Naive thymus-derived CD8-positive, alpha-beta T cell (primary cell): ENCODE results near the gene ACCS. TPM values are rescaled to one million over a fixed set of nuclear protein-coding genes. Genes with fewer than 3 reads are reported as not detected.
A peak's percentile ranks its signal among the peaks of the same experiment; 100 is the strongest.

Experiments
- ATAC-seq, 2 donors: fragments of 150-1000 bp; cut with Tn5 transposase in 1 of 2; sonication (Bioruptor Pico), chemical (Tn5 transposase) in 1 of 2; 1 replicate in 1 of 2; 2 replicates in 1 of 2; pipeline ENCODE4 v1.10.0; 2021; ENCODE audit warnings: mild to moderate bottlenecking in 2 of 2, moderate library complexity in 2 of 2
- POLR2A ChIA-PET: fragments of 350-600 bp; sonication (Branson Sonifier 250); formaldehyde crosslinking; loops from one replicate; lab custom pipeline; 2021; ENCODE audit warnings: antibody characterized with exemption; lab: Charles Lee
- DNase-seq, 10 donors: peaks; one replicate each; pipeline versions ENCODE4 v3.0.0 to v3.0.0-alpha.2; 2020 to 2022
- H3K27ac Mint-ChIP-seq, 10 donors: one replicate each; pipeline ENCODE4 v1.8.0; 2020 to 2022; ENCODE audit warnings: mild to moderate bottlenecking in 10 of 10, mixed read lengths in 10 of 10, moderate library complexity in 4 of 10, inconsistent platforms in 1 of 10
- H3K27me3 Mint-ChIP-seq, 5 donors: one replicate each; pipeline ENCODE4 v1.8.0; 2021 to 2022; ENCODE audit warnings: mixed read lengths in 5 of 5
- H3K36me3 Mint-ChIP-seq, 3 donors: one replicate each; pipeline ENCODE4 v1.8.0; 2020 to 2022; ENCODE audit warnings: mixed read lengths in 3 of 3, mild to moderate bottlenecking in 2 of 3, inconsistent platforms in 1 of 3
- H3K4me1 Mint-ChIP-seq, 4 donors: one replicate each; pipeline ENCODE4 v1.8.0; 2021 to 2022; ENCODE audit warnings: mixed read lengths in 4 of 4
- H3K4me3 Mint-ChIP-seq, 10 donors: one replicate each; pipeline ENCODE4 v1.8.0; 2020 to 2022; ENCODE audit warnings: mild to moderate bottlenecking in 10 of 10, mixed read lengths in 10 of 10, moderate library complexity in 6 of 10, inconsistent platforms in 1 of 10
- H3K9me3 Mint-ChIP-seq, 9 donors: one replicate each; pipeline ENCODE4 v1.8.0; 2020 to 2022; ENCODE audit warnings: mixed read lengths in 9 of 9, mild to moderate bottlenecking in 3 of 9, inconsistent platforms in 1 of 9, moderate library complexity in 1 of 9
- polyA plus RNA-seq, 3 donors: library from polyadenylated mRNA; unstranded; fragments of 300-500 nt; fragmentation: Illumina TruSeq; gene quantifications; one replicate each; pipeline ENCODE4 v1.2.3, GENCODE V29; 2021
- total RNA-seq, 8 experiments: library from RNA in 2 of 8; stranded (reverse) in 2 of 8; gene quantifications; one replicate each; pipeline ENCODE4 v1.2.3 and lab custom pipeline; 2021 to 2026

The ACCS gene
- total and polyA plus RNA-seq, 5 experiments from 2014 or later = 0.79 to 27.8 (median 1.2) TPM

GRCh38 chr11:44079376-44079775, 13.3 kb downstream of the ACCS start:
- peaks cover 0 to 3% (median under 1%) of the 10 kb centered on the region in 4 donors for H3K4me1 Mint-ChIP-seq
- H3K4me3 Mint-ChIP-seq = no peak overlapping the region
- H3K36me3 Mint-ChIP-seq = peaks cover 6 to 48% (median 32%) of the 10 kb centered on the region in 3 donors
- H3K27me3 Mint-ChIP-seq = no peaks in the 10 kb centered on the region
- peak overlapping the region in 1 of 10 donors; percentile 38 for H3K27ac Mint-ChIP-seq
- no peak for ATAC-seq
- H3K9me3 Mint-ChIP-seq = peaks cover 0 to 4% (median 0%) of the 10 kb centered on the region in 9 donors
- no peak for DNase-seq
- POLR2A ChIA-PET = no interaction called here

GRCh38 chr11:44080951-44081350, 14.9 kb downstream of the ACCS start:
- H3K4me3 Mint-ChIP-seq = no peak overlapping the region
- H3K9me3 Mint-ChIP-seq = peaks cover 0 to 11% (median 5%) of the 10 kb centered on the region in 9 donors
- peaks cover 12 to 34% (median 29%) of the 10 kb centered on the region in 3 donors for H3K36me3 Mint-ChIP-seq
- DNase-seq (no peak), ATAC-seq (no peak)
- POLR2A ChIA-PET = no interaction called here
- H3K27ac Mint-ChIP-seq = peak overlapping the region in 1 of 10 donors; percentile 3
- no peaks in the 10 kb centered on the region for H3K27me3 Mint-ChIP-seq
- H3K4me1 Mint-ChIP-seq = peaks cover 0 to 3% (median 0%) of the 10 kb centered on the region in 4 donors

GRCh38 chr11:44082645-44083044, 16.6 kb downstream of the ACCS start:
- no peak overlapping the region for H3K4me3 Mint-ChIP-seq
- peak overlapping the region in 1 of 10 donors; percentile 68 for H3K27ac Mint-ChIP-seq
- no peaks in the 10 kb centered on the region for H3K4me1 Mint-ChIP-seq
- POLR2A ChIA-PET = no interaction called here
- ATAC-seq (no peak), DNase-seq (no peak)
- no peaks in the 10 kb centered on the region for H3K27me3 Mint-ChIP-seq
- peaks cover 16 to 37% (median 34%) of the 10 kb centered on the region in 3 donors for H3K36me3 Mint-ChIP-seq
- H3K9me3 Mint-ChIP-seq = peaks cover 0 to 11% (median 5%) of the 10 kb centered on the region in 9 donors

GRCh38 chr11:44083433-44083832, 17.4 kb downstream of the ACCS start:
- DNase-seq (no peak), ATAC-seq (no peak)
- Mint-ChIP-seq H3K36me3 (peaks cover 16 to 37% (median 33%) of the 10 kb centered on the region in 3 donors), H3K4me3 (no peak overlapping the region), H3K27ac (no peak overlapping the region), H3K4me1 (no peaks in the 10 kb centered on the region), H3K9me3 (peaks cover 0 to 11% (median 5%) of the 10 kb centered on the region in 9 donors), H3K27me3 (no peaks in the 10 kb centered on the region)
- POLR2A ChIA-PET = no interaction called here

- POLR2A ChIA-PET = no interaction called here
- no peaks in the 10 kb centered on the region for H3K27me3 Mint-ChIP-seq
- no peaks in the 10 kb centered on the region for H3K4me1 Mint-ChIP-seq
- no peak overlapping the region for H3K4me3 Mint-ChIP-seq
- H3K9me3 Mint-ChIP-seq = peaks cover 0 to 11% (median 5%) of the 10 kb centered on the region in 9 donors
- peaks cover 16 to 37% (median 31%) of the 10 kb centered on the region in 3 donors for H3K36me3 Mint-ChIP-seq
- H3K27ac Mint-ChIP-seq = no peak overlapping the region
- no peak for DNase-seq
- ATAC-seq = no peak
Observed at GRCh38 chr11:44083906-44084305, 17.8 kb downstream of the ACCS start.

- Mint-ChIP-seq H3K4me3 (no peak overlapping the region), H3K27ac (no peak overlapping the region), H3K27me3 (no peaks in the 10 kb centered on the region), H3K36me3 (peaks cover 16 to 36% (median 21%) of the 10 kb centered on the region in 3 donors), H3K9me3 (peaks cover 0 to 11% (median 5%) of the 10 kb centered on the region in 9 donors), H3K4me1 (no peaks in the 10 kb centered on the region)
- ATAC-seq (no peak), DNase-seq (no peak)
- POLR2A ChIA-PET = no interaction called here
Observed at GRCh38 chr11:44085330-44085729, 19.3 kb downstream of the ACCS start.

GRCh38 chr11:44088377-44088776, 22.3 kb downstream of the ACCS start:
- DNase-seq (no peak), ATAC-seq (no peak)
- Mint-ChIP-seq H3K27me3 (no peaks in the 10 kb centered on the region), H3K27ac (no peak overlapping the region), H3K36me3 (peaks cover 14 to 23% (median 16%) of the 10 kb centered on the region in 3 donors), H3K9me3 (peaks cover 0 to 11% (median 5%) of the 10 kb centered on the region in 9 donors), H3K4me1 (no peaks in the 10 kb centered on the region), H3K4me3 (no peak overlapping the region)
- POLR2A ChIA-PET = no interaction called here

- Mint-ChIP-seq H3K4me3 (no peak overlapping the region), H3K27ac (no peak overlapping the region), H3K4me1 (peaks cover 0 to under 1% (median under 1%) of the 10 kb centered on the region in 4 donors), H3K36me3 (peaks cover 13 to 21% (median 15%) of the 10 kb centered on the region in 3 donors), H3K9me3 (peaks cover 0 to 11% (median 5%) of the 10 kb centered on the region in 9 donors), H3K27me3 (no peaks in the 10 kb centered on the region)
- DNase-seq (no peak), ATAC-seq (no peak)
- POLR2A ChIA-PET = no interaction called here
Observed at GRCh38 chr11:44088871-44089270, 22.8 kb downstream of the ACCS start.

- DNase-seq (no peak), ATAC-seq (no peak)
- POLR2A ChIA-PET = no interaction called here
- Mint-ChIP-seq H3K4me3 (no peak overlapping the region), H3K4me1 (peaks cover 7 to 14% (median 14%) of the 10 kb centered on the region in 4 donors), H3K27me3 (no peaks in the 10 kb centered on the region), H3K36me3 (peaks cover 8 to 11% (median 8%) of the 10 kb centered on the region in 3 donors), H3K9me3 (peaks cover 0 to 6% (median 2%) of the 10 kb centered on the region in 9 donors), H3K27ac (no peak overlapping the region)
Observed at GRCh38 chr11:44090539-44090938, 24.5 kb downstream of the ACCS start.

GRCh38 chr11:44094260-44094868, 28.3 kb downstream of the ACCS start:
- Mint-ChIP-seq H3K27ac (peak overlapping the region in 4 of 10 donors; percentile 15 to 73 (median 69)), H3K9me3 (no peaks in the 10 kb centered on the region), H3K27me3 (no peaks in the 10 kb centered on the region), H3K36me3 (peaks cover 0 to under 1% (median 0%) of the 10 kb centered on the region in 3 donors), H3K4me3 (peak overlapping the region; percentile 38 to 87 (median 82)), H3K4me1 (peaks cover 18 to 34% (median 30%) of the 10 kb centered on the region in 4 donors)
- POLR2A ChIA-PET = interaction anchor here (0.7 to 1.7 kb wide), 4 partner anchors 8 to 483 kb away, joined by 3 to 5 read pairs (median 4); no protein-coding TSS in a partner anchor
- ATAC-seq (peak; percentile 52 to 54), DNase-seq (peak; percentile 56 to 83 (median 74))

GRCh38 chr11:44095506-44096359, 29.7 kb downstream of the ACCS start, which contains the start of gene EXT2:
Gene EXT2, plus strand, starts transcription at chr11:44095678. Its CDS starts 12,035 bp downstream, at chr11:44107713.
- peaks cover 24 to 47% (median 39%) of the 10 kb centered on the region in 4 donors for H3K4me1 Mint-ChIP-seq
- H3K36me3 Mint-ChIP-seq = peaks cover 0 to 10% (median 5%) of the 10 kb centered on the region in 3 donors
- ATAC-seq = peak; percentile 92 to 94
- peak; percentile 70 to 91 (median 84) for DNase-seq
- peak within 1 kb of the TSS; percentile 43 to 93 (median 72) for H3K27ac Mint-ChIP-seq
- H3K4me3 Mint-ChIP-seq = peak within 1 kb of the TSS; percentile 79 to 94 (median 87)
- POLR2A ChIA-PET = interaction anchor here (1.7 kb wide), 1 partner anchor 8 kb away, joined by 5 read pairs; no protein-coding TSS in a partner anchor
- no peaks in the 10 kb centered on the region for H3K9me3 Mint-ChIP-seq
- H3K27me3 Mint-ChIP-seq = no peaks in the 10 kb centered on the region

GRCh38 chr11:44096360-44097185, 30.5 kb downstream of the ACCS start:
- peak overlapping the region; percentile 79 to 94 (median 86) for H3K4me3 Mint-ChIP-seq
- H3K27me3 Mint-ChIP-seq = no peaks in the 10 kb centered on the region
- peak overlapping the region in 9 of 10 donors; percentile 23 to 93 (median 55) for H3K27ac Mint-ChIP-seq
- no peaks in the 10 kb centered on the region for H3K9me3 Mint-ChIP-seq
- DNase-seq (no peak), ATAC-seq (no peak)
- H3K36me3 Mint-ChIP-seq = peaks cover 0 to 10% (median 5%) of the 10 kb centered on the region in 3 donors
- H3K4me1 Mint-ChIP-seq = peaks cover 27 to 54% (median 45%) of the 10 kb centered on the region in 4 donors
- POLR2A ChIA-PET = no interaction called here
